T-cell (primary cell): ENCODE measurements around the gene RAB3GAP1. TPM values are rescaled to one million over a fixed set of nuclear protein-coding genes. Genes with fewer than 3 reads are reported as not detected.

Experiments used
- ATAC-seq, 4 experiments: fragments of 200-7000 bp in 3 of 4; fragments of 150-1000 bp in 1 of 4; cut with Tn5 transposase; replicated peaks in 1 of 4; 1 replicate in 3 of 4; 2 replicates in 1 of 4; pipeline ENCODE4 v1.10.0; 2021; ENCODE audit warnings: moderate library complexity in 3 of 4, mild to moderate bottlenecking in 2 of 4, moderate number of reproducible peaks in 1 of 4
- CTCF ChIA-PET, 2 donors: fragments of 300-600 bp; sonication (Branson Sonifier 250); formaldehyde crosslinking; loops; one replicate each; lab custom pipeline; 2022; ENCODE audit warnings: antibody characterized with exemption in 2 of 2; lab: Charles Lee
- POLR2A ChIA-PET, 2 donors: fragments of 300-600 bp; sonication (Branson Sonifier 250); formaldehyde crosslinking; loops; one replicate each; lab custom pipeline; 2022; ENCODE audit warnings: antibody characterized with exemption in 2 of 2; lab: Charles Lee
- DNase-seq, 35 experiments: peaks; one replicate each; pipeline versions ENCODE4 v3.0.0 to v3.0.0-alpha.2; 2013 to 2023
- H3K27ac ChIP-seq: one replicate; pipeline ENCODE4 v1.5.1; 2013; ENCODE audit warnings: low read length
- H3K27me3 ChIP-seq, 2 experiments: replicated peaks in 1 of 2; 1 replicate in 1 of 2; 2 replicates in 1 of 2; pipeline versions ENCODE4 v1.6.1 to v1.7.0; 2013; ENCODE audit warnings: low read length in 1 of 2, mixed read lengths in 1 of 2; ENCODE audit not compliant: control insufficient read depth in 2 of 2, insufficient read depth in 2 of 2; ENCODE audit errors: extremely low read depth in 1 of 2
- H3K36me3 ChIP-seq, 2 donors: 1 replicate in 1 of 2; 2 replicates in 1 of 2; pipeline versions ENCODE4 v1.6.1 to v1.7.0; 2013; ENCODE audit warnings: low read length in 1 of 2; ENCODE audit not compliant: control insufficient read depth in 2 of 2, insufficient read depth in 1 of 2; ENCODE audit errors: extremely low read depth in 1 of 2
- H3K4me1 ChIP-seq, 2 experiments: 1 replicate in 1 of 2; 2 replicates in 1 of 2; pipeline versions ENCODE4 v1.6.1 to v1.7.0; 2013; ENCODE audit warnings: low read length in 2 of 2, mixed read lengths in 1 of 2; ENCODE audit not compliant: insufficient read depth in 2 of 2, control insufficient read depth in 1 of 2; ENCODE audit errors: extremely low read depth in 1 of 2
- H3K4me3 ChIP-seq, 2 donors: 1 replicate in 1 of 2; 2 replicates in 1 of 2; pipeline versions ENCODE4 v1.5.1 to v1.7.0; 2013; ENCODE audit warnings: mild to moderate bottlenecking in 2 of 2, low read length in 1 of 2, moderate library complexity in 1 of 2; ENCODE audit not compliant: control insufficient read depth in 1 of 2; ENCODE audit errors: extremely low read depth in 1 of 2
- H3K9me3 ChIP-seq: 2 replicates; pipeline ENCODE4 v1.7.0; 2013
- H3K27ac Mint-ChIP-seq, 2 donors: one replicate each; pipeline ENCODE4 v1.8.0; 2020 to 2021; ENCODE audit warnings: mild to moderate bottlenecking in 2 of 2, mixed read lengths in 2 of 2
- H3K27me3 Mint-ChIP-seq, 2 donors: one replicate each; pipeline ENCODE4 v1.8.0; 2021 to 2022; ENCODE audit warnings: mixed read lengths in 2 of 2
- H3K36me3 Mint-ChIP-seq: one replicate; pipeline ENCODE4 v1.8.0; 2021; ENCODE audit warnings: mixed read lengths
- H3K4me1 Mint-ChIP-seq, 3 donors: one replicate each; pipeline ENCODE4 v1.8.0; 2020 to 2022; ENCODE audit warnings: mixed read lengths in 3 of 3, mild to moderate bottlenecking in 1 of 3
- H3K4me3 Mint-ChIP-seq, 3 donors: one replicate each; pipeline ENCODE4 v1.8.0; 2020 to 2022; ENCODE audit warnings: mild to moderate bottlenecking in 3 of 3, mixed read lengths in 3 of 3, moderate library complexity in 3 of 3
- H3K9me3 Mint-ChIP-seq, 3 donors: one replicate each; pipeline ENCODE4 v1.8.0; 2020 to 2022; ENCODE audit warnings: mixed read lengths in 3 of 3
- WGBS: methylation state at CpG from one replicate; pipeline ENCODE4 v1.1.5; 2013; ENCODE audit warnings: missing lambda C conversion rate; ENCODE audit not compliant: insufficient coverage; 5-methylcytosine and 5-hydroxymethylcytosine counted together
- total RNA-seq, 35 experiments: library from RNA in 6 of 35; stranded (reverse) in 6 of 35; fragments of 120-200 nt in 1 of 35; gene quantifications; one replicate each; pipeline versions ENCODE4 v1.2.1 to v1.2.4 and lab custom pipeline; 2013 to 2026

The RAB3GAP1 gene
- total RNA-seq, 5 donors from 2014 or later (not counting 1 experiment from before 2014, with no cell fraction given), result 34.0 to 48.8 (median 40.7) TPM

- Histone ChIP-seq H3K27ac (no peak overlapping the region), H3K9me3 (no peaks in the 10 kb centered on the region), H3K4me1 (no peaks in the 10 kb centered on the region), H3K4me3 (no peak overlapping the region), H3K27me3 (no peaks in the 10 kb centered on the region), H3K36me3 (peaks cover 0 to 36% of the 10 kb centered on the region in 2 donors)
- ChIA-PET CTCF (interaction anchor here in 1 of 2 donors (0.7 kb wide), 1 partner anchor 941 kb away, joined by 3 read pairs; no protein-coding TSS in a partner anchor), POLR2A (interaction anchor here in 1 of 2 donors (0.6 kb wide), 1 partner anchor 10 kb away, joined by 3 read pairs; no protein-coding TSS in a partner anchor)
- DNase-seq (no peak), ATAC-seq (no peak)
- WGBS, result no CpG with 5 or more reads among the region's 1 CpG
- Mint-ChIP-seq H3K36me3 (peaks cover 56% of the 10 kb centered on the region), H3K4me3 (no peak overlapping the region), H3K27me3 (no peaks in the 10 kb centered on the region), H3K9me3 (no peaks in the 10 kb centered on the region), H3K27ac (no peak overlapping the region), H3K4me1 (peaks cover 9 to 14% (median 13%) of the 10 kb centered on the region in 3 donors)
Observed at GRCh38 chr2:135149251-135149650, 97.2 kb downstream of the RAB3GAP1 start.

- no peak for ATAC-seq
- ChIA-PET CTCF (no interaction called here), POLR2A (no interaction called here)
- H3K27me3 ChIP-seq, result no peaks in the 10 kb centered on the region
- peaks cover 62% of the 10 kb centered on the region for H3K36me3 Mint-ChIP-seq
- H3K9me3 Mint-ChIP-seq, result no peaks in the 10 kb centered on the region
- H3K27ac ChIP-seq, result no peak overlapping the region
- peaks cover 0 to 40% of the 10 kb centered on the region in 2 donors for H3K36me3 ChIP-seq
- no peaks in the 10 kb centered on the region for H3K9me3 ChIP-seq
- no peak overlapping the region for H3K4me3 Mint-ChIP-seq
- H3K4me1 ChIP-seq, result no peaks in the 10 kb centered on the region
- no CpG with 5 or more reads among the region's 1 CpG for WGBS
- peaks cover 9 to 15% (median 13%) of the 10 kb centered on the region in 3 donors for H3K4me1 Mint-ChIP-seq
- no peak overlapping the region for H3K4me3 ChIP-seq
- H3K27ac Mint-ChIP-seq, result no peak overlapping the region
- no peaks in the 10 kb centered on the region for H3K27me3 Mint-ChIP-seq
- DNase-seq, result no peak
Observed at GRCh38 chr2:135150725-135151124, 98.6 kb downstream of the RAB3GAP1 start.

DNA sequence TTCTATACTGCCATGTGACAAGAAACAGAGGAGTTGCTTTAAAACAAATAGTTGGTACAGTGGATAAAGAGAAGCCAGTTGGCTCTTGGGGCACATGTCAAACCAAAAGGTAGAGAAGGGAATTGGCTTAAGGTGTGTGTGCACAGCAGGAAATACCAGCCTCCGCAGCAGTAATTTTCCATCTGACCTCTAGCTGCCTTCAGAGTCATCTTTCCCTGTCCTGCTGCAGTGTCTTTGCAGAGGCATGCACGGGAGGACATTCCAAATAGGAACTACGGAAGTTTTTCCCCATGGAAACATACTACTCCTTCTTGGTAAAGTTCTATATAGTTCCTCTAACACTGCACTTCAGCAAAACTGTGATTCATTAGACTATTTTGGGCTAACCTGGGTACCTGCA, 99.5 kb downstream of the RAB3GAP1 start:
- H3K4me1 Mint-ChIP-seq, result peaks cover 9 to 15% (median 12%) of the 10 kb centered on the region in 3 donors
- H3K36me3 ChIP-seq, result peaks cover 0 to 43% of the 10 kb centered on the region in 2 donors
- WGBS, result 100% methylated on average over 3 of the region's 3 CpGs

DNA sequence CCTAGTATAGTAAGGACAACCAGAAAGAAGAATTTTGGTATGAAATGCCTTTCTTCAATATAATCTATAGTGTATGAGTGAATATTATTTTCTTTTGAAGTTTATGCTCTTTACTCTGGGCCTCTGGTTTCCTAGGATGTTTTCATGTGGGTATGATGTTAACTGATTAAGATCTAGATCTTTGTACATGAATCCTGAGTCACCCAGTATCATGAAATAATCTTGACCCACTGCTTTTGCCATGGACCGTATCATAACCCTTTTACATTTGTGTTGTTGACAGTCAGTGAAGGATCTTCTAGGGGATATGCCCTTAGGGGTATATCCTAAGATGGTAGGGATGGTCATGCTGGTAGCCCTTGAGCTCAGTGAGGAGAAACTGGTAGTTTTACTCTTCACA, 100.3 kb downstream of the RAB3GAP1 start:
- Mint-ChIP-seq H3K36me3 (peaks cover 68% of the 10 kb centered on the region), H3K27ac (no peak overlapping the region), H3K4me1 (peaks cover 9 to 15% (median 11%) of the 10 kb centered on the region in 3 donors), H3K9me3 (no peaks in the 10 kb centered on the region), H3K4me3 (no peak overlapping the region), H3K27me3 (no peaks in the 10 kb centered on the region)
- Histone ChIP-seq H3K4me3 (no peak overlapping the region), H3K36me3 (peaks cover 0 to 48% of the 10 kb centered on the region in 2 donors), H3K27me3 (no peaks in the 10 kb centered on the region), H3K27ac (no peak overlapping the region), H3K9me3 (no peaks in the 10 kb centered on the region), H3K4me1 (no peaks in the 10 kb centered on the region)
- no CpG with 5 or more reads among the region's 1 CpG for WGBS
- DNase-seq (no peak), ATAC-seq (no peak)
- CTCF ChIA-PET, result interaction anchor here in 1 of 2 donors (0.5 kb wide), 1 partner anchor 12 kb away, joined by 3 read pairs; no protein-coding TSS in a partner anchor
- POLR2A ChIA-PET, result no interaction called here

More for the DNA sequence above, 99.5 kb downstream of the RAB3GAP1 start:
- H3K27ac ChIP-seq, result no peak overlapping the region
- POLR2A ChIA-PET, result no interaction called here
- no peaks in the 10 kb centered on the region for H3K27me3 ChIP-seq
- Mint-ChIP-seq H3K27me3 (no peaks in the 10 kb centered on the region), H3K27ac (no peak overlapping the region), H3K4me3 (no peak overlapping the region), H3K9me3 (no peaks in the 10 kb centered on the region), H3K36me3 (peaks cover 64% of the 10 kb centered on the region)
- CTCF ChIA-PET, result no interaction called here
- H3K9me3 ChIP-seq, result no peaks in the 10 kb centered on the region
- ATAC-seq, result no peak
- H3K4me1 ChIP-seq, result no peaks in the 10 kb centered on the region
- H3K4me3 ChIP-seq, result no peak overlapping the region
- DNase-seq, result no peak

GRCh38 chr2:135154962-135155361, 102.9 kb downstream of the RAB3GAP1 start:
- Histone ChIP-seq H3K4me1 (no peaks in the 10 kb centered on the region), H3K9me3 (no peaks in the 10 kb centered on the region), H3K27ac (no peak overlapping the region), H3K36me3 (peaks cover 0 to 66% of the 10 kb centered on the region in 2 donors), H3K4me3 (no peak overlapping the region), H3K27me3 (no peaks in the 10 kb centered on the region)
- Mint-ChIP-seq H3K27ac (no peak overlapping the region), H3K4me3 (no peak overlapping the region), H3K36me3 (peaks cover 82% of the 10 kb centered on the region), H3K4me1 (peaks cover 9 to 24% (median 15%) of the 10 kb centered on the region in 3 donors), H3K9me3 (no peaks in the 10 kb centered on the region), H3K27me3 (no peaks in the 10 kb centered on the region)
- DNase-seq (no peak), ATAC-seq (no peak)
- CTCF ChIA-PET, result no interaction called here
- POLR2A ChIA-PET, result no interaction called here

- ChIA-PET CTCF (no interaction called here), POLR2A (no interaction called here)
- WGBS, result 60% methylated on average over 1 of the region's 3 CpGs
- ATAC-seq (no peak), DNase-seq (no peak)
- Histone ChIP-seq H3K4me3 (no peak overlapping the region), H3K4me1 (no peaks in the 10 kb centered on the region), H3K9me3 (no peaks in the 10 kb centered on the region), H3K27me3 (no peaks in the 10 kb centered on the region), H3K36me3 (peaks cover 0 to 43% of the 10 kb centered on the region in 2 donors), H3K27ac (no peak overlapping the region)
- Mint-ChIP-seq H3K36me3 (peaks cover 65% of the 10 kb centered on the region), H3K4me1 (peaks cover 1 to 18% (median 5%) of the 10 kb centered on the region in 3 donors), H3K27me3 (no peaks in the 10 kb centered on the region), H3K27ac (no peak overlapping the region), H3K9me3 (no peaks in the 10 kb centered on the region), H3K4me3 (no peak overlapping the region)
Observed at GRCh38 chr2:135157856-135158255, 105.8 kb downstream of the RAB3GAP1 start.
